ENCODE results near the gene BMPR1A. TPM values are rescaled to one million over a fixed set of nuclear protein-coding genes. Genes with fewer than 3 reads are reported as not detected.

BMPR1A gene
- total RNA-seq, 1 experiment from 2014 or later, result 94.3 TPM

DNA sequence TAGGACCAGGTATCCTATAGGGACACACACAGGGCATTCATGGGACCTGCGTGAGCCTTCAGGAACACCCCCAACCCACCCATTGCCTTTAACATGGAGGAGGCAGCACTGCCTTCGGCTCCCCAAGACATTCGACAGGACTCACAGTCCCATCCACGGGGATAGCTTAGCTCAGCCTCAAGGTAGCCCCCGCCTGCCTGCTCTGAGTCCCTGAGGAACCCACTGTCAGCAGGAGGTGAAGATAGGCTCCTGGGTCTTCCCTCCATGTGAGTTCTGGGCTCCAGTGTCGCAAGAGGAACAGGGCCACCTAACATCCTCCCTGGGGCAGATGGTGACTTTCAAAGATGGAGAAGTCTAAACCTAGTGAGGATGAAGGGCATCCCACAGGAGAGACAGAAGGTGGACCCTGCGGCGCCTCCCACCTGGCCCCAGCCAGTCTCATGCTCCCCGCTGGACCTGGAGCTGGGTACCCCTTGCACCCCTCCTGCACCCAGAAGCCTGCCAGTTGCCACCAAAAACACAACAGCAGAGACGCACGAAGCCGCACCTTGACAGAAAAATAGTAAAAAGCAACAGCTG is 207.0 kb downstream of the BMPR1A start:
- ATAC-seq (no peak), DNase-seq (ENCODE audit: low read depth, low spot score) (no peak)
- peaks cover 47% of the 10 kb centered on the region for H3K4me1 ChIP-seq (ENCODE audit: control insufficient read depth, insufficient read depth, low read length)
- ChIA-PET CTCF (no interaction called here), POLR2A (no interaction called here)
- H3K4me3 ChIP-seq (ENCODE audit: low read depth in 2 of 2, low read length in 2 of 2), result no peak overlapping the region
- no TSS peak for BruUV-seq (replicated peaks)
- in situ Hi-C loops (cut with HindIII; ENCODE audit: low pct_unique_long_range_greater_than_20kb, low sequenced_read_pairs) (no loop called here), intact Hi-C loops (cut with micrococcal nuclease; ENCODE audit: unreplicated experiment) (no loop called here)
- no peaks in the 10 kb centered on the region for H3K27me3 ChIP-seq (ENCODE audit: control insufficient read depth, insufficient read depth, low read length)
- no peaks in the 10 kb centered on the region for H3K9me3 ChIP-seq (ENCODE audit: control insufficient read depth, insufficient read depth, low read depth, low read length)
- no peak overlapping the region for H3K27ac ChIP-seq (ENCODE audit: low read length)
- no peaks in the 10 kb centered on the region; the same call in 1 of the 2 replicates for H3K36me3 ChIP-seq (ENCODE audit: control insufficient read depth, insufficient read depth, low read length)
- no peak for TF ChIP-seq SIN3A (IDR thresholded peaks at IDR 0.05; ENCODE audit: borderline replicate concordance, insufficient read depth, low read depth, low read length)
- TF ChIP-seq, protein P1, sequence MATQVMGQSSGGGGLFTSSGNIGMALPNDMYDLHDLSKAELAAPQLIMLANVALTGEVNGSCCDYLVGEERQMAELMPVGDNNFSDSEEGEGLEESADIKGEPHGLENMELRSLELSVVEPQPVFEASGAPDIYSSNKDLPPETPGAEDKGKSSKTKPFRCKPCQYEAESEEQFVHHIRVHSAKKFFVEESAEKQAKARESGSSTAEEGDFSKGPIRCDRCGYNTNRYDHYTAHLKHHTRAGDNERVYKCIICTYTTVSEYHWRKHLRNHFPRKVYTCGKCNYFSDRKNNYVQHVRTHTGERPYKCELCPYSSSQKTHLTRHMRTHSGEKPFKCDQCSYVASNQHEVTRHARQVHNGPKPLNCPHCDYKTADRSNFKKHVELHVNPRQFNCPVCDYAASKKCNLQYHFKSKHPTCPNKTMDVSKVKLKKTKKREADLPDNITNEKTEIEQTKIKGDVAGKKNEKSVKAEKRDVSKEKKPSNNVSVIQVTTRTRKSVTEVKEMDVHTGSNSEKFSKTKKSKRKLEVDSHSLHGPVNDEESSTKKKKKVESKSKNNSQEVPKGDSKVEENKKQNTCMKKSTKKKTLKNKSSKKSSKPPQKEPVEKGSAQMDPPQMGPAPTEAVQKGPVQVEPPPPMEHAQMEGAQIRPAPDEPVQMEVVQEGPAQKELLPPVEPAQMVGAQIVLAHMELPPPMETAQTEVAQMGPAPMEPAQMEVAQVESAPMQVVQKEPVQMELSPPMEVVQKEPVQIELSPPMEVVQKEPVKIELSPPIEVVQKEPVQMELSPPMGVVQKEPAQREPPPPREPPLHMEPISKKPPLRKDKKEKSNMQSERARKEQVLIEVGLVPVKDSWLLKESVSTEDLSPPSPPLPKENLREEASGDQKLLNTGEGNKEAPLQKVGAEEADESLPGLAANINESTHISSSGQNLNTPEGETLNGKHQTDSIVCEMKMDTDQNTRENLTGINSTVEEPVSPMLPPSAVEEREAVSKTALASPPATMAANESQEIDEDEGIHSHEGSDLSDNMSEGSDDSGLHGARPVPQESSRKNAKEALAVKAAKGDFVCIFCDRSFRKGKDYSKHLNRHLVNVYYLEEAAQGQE (IDR thresholded peaks at IDR 0.05; ENCODE audit: insufficient read depth in 1 of 2, low read depth in 2 of 2, low read length in 1 of 2), result no peak
- no peak for TF ChIP-seq TCF7L2 (IDR thresholded peaks at IDR 0.05; ENCODE audit: low read depth, low read length)
- TF ChIP-seq, protein P2, sequence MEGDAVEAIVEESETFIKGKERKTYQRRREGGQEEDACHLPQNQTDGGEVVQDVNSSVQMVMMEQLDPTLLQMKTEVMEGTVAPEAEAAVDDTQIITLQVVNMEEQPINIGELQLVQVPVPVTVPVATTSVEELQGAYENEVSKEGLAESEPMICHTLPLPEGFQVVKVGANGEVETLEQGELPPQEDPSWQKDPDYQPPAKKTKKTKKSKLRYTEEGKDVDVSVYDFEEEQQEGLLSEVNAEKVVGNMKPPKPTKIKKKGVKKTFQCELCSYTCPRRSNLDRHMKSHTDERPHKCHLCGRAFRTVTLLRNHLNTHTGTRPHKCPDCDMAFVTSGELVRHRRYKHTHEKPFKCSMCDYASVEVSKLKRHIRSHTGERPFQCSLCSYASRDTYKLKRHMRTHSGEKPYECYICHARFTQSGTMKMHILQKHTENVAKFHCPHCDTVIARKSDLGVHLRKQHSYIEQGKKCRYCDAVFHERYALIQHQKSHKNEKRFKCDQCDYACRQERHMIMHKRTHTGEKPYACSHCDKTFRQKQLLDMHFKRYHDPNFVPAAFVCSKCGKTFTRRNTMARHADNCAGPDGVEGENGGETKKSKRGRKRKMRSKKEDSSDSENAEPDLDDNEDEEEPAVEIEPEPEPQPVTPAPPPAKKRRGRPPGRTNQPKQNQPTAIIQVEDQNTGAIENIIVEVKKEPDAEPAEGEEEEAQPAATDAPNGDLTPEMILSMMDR (IDR thresholded peaks at IDR 0.05), result no peak
- no peak for TF ChIP-seq POLR2AphosphoS5 (IDR thresholded peaks at IDR 0.05; ENCODE audit: low read depth, low read length)

DNA sequence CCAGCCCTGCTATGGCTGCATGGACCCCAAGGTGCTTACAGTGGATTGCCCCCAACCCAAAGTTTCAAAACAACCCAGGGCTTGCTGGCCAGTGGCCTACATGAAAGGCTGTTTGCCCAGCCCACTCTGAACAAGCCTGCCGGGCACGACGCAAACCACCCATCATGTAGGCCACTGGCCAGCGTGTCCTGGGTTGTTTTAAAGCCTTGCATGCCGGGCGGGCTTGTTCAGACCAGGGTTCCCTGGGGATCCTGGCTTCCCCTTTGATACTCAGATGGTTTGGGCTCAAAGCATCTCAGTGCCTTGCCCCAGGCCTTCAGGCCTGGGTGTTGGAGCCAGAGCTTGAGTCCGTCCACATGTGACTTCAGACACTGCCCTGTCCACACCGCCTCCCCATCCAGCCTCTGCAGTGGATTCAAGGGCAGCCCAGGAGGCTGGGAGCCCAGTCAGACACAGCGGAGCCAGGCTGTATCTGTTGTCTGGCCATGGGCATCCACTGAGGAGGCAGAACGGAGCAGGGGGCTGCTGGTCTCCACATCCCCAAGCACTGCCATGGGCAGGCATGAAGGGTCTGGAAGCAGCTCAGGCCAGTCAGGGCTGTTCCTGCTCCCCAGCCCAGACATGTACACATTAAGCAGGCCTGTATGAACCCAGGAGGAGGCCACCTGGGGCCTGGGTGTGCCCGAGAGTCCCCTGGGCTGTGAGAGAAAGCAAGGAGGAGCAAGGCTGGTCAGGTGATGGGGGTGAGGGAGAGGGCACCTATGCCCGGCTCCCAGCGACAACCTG is 207.8 kb downstream of the BMPR1A start:
- in situ Hi-C loops (cut with HindIII; ENCODE audit: low pct_unique_long_range_greater_than_20kb, low sequenced_read_pairs), result no loop called here
- ATAC-seq, result no peak
- TF ChIP-seq, protein P2 (IDR thresholded peaks at IDR 0.05), result no peak
- no peak for TF ChIP-seq SIN3A (IDR thresholded peaks at IDR 0.05; ENCODE audit: borderline replicate concordance, insufficient read depth, low read depth, low read length)
- no TSS peak for BruUV-seq (replicated peaks)
- Histone ChIP-seq H3K36me3 (ENCODE audit: control insufficient read depth, insufficient read depth, low read length) (no peaks in the 10 kb centered on the region; the same call in 1 of the 2 replicates), H3K27me3 (ENCODE audit: control insufficient read depth, insufficient read depth, low read length) (no peaks in the 10 kb centered on the region), H3K9me3 (ENCODE audit: control insufficient read depth, insufficient read depth, low read depth, low read length) (no peaks in the 10 kb centered on the region), H3K27ac (ENCODE audit: low read length) (no peak overlapping the region), H3K4me1 (ENCODE audit: control insufficient read depth, insufficient read depth, low read length) (peaks cover 45% of the 10 kb centered on the region), H3K4me3 (ENCODE audit: low read depth in 2 of 2, low read length in 2 of 2) (no peak overlapping the region)
- no peak for DNase-seq (ENCODE audit: low read depth, low spot score)
- intact Hi-C loops (cut with micrococcal nuclease; ENCODE audit: unreplicated experiment), result no loop called here
- POLR2A ChIA-PET, result no interaction called here
- CTCF ChIA-PET, result no interaction called here

All from Panc1 (cell line).